ENCODE data around the gene LRCH1.

Gene LRCH1

GRCh38 chr13:46526100-46526735 is 26.8 kb upstream of the LRCH1 start:
- no peak overlapping the region for H3K4me3 ChIP-seq (ENCODE audit: low read length)
- peak; percentile 31 for DNase-seq (ENCODE audit: low read depth)
- TF ChIP-seq CTCF (IDR thresholded peaks at IDR 0.05; ENCODE audit: insufficient read depth, low read depth, low read length, missing control alignments), result no peak

GRCh38 chr13:46526740-46527139 is 26.2 kb upstream of the LRCH1 start:
- no peak overlapping the region for H3K4me3 ChIP-seq (ENCODE audit: low read length)
- TF ChIP-seq CTCF (IDR thresholded peaks at IDR 0.05; ENCODE audit: insufficient read depth, low read depth, low read length, missing control alignments), result no peak
- DNase-seq (ENCODE audit: low read depth), result no peak

DNA sequence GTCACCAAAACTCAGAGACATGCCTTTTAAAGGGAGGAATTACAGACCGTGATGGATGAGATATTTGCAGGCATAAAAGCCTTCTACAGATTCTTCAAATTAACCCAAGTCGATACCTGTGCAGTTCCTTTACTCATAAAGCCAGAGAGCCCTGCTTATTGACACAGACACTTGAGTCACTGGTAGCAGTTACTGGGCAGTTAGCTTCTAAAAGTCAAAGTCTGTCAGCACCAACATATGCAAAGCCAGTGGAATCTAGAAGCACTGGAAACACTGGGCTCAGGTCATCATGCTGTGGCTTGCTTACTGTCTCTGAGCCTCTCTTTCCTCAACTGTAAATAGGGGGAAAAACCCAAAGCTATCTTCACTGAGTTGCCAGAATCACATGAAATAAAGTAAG is 25.7 kb upstream of the LRCH1 start:
- DNase-seq (ENCODE audit: low read depth), result peak; percentile 78
- H3K4me3 ChIP-seq (ENCODE audit: low read length), result no peak overlapping the region
- no peak for TF ChIP-seq CTCF (IDR thresholded peaks at IDR 0.05; ENCODE audit: insufficient read depth, low read depth, low read length, missing control alignments)

DNA sequence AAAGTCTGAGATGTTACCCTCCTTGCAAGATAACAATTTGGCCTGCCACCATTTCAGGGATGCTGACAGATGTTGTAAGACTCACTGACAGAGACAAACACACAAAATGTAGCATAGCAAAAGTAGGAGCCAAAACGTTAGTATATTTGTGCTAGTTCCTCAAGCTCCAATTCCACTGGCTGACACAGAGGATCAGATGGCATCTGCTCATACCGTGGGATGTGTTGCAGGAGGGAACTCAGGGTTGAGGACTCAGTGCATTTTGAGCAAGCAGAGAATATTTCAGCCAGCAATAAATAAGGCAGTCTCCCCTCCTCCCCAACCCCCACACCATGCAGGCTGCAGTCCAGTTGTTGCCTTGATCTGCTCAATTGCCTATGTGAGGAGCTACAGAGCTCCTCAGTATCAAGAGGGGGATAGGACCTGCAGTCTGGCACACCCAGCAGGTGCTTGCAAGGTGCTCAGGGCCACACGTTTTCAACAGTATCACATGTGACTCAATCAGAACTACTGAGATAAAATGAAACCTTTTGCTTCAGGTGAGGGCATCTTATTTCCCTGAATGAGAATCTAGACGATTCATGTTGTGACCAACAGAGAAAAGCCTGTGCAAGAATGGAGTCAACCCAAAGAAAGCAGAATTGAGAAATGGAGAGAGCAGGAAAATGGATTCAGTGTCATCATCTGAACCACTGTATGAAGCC is 23.6 kb upstream of the LRCH1 start:
- no peak for TF ChIP-seq CTCF (IDR thresholded peaks at IDR 0.05; ENCODE audit: insufficient read depth, low read depth, low read length, missing control alignments)
- no peak overlapping the region for H3K4me3 ChIP-seq (ENCODE audit: low read length)
- no peak for DNase-seq (ENCODE audit: low read depth)

GRCh38 chr13:46530084-46530935 is 22.7 kb upstream of the LRCH1 start:
- peak; percentile 9 for DNase-seq (ENCODE audit: low read depth)
- no peak overlapping the region for H3K4me3 ChIP-seq (ENCODE audit: low read length)
- no peak for TF ChIP-seq CTCF (IDR thresholded peaks at IDR 0.05; ENCODE audit: insufficient read depth, low read depth, low read length, missing control alignments)

DNA sequence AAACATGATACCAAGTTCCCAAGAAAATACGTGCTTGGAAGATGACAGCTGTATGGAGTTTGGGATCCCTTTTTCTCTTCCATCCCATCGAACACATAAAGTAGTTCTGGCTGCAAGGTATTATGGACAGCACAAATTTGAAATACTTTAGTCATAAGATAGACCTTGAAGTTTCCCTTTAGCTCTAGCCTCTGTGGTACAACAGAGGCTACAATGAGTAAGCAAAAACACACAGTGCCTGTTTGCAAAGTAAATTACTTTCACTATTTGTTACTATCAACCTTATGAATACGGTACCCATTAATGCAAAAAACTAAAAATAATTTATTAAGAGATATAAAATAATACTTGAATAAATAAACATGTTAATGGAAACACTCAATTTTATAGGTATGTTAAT is 21.0 kb upstream of the LRCH1 start:
- TF ChIP-seq CTCF (IDR thresholded peaks at IDR 0.05; ENCODE audit: insufficient read depth, low read depth, low read length, missing control alignments), result no peak
- no peak for DNase-seq (ENCODE audit: low read depth)
- no peak overlapping the region for H3K4me3 ChIP-seq (ENCODE audit: low read length)
